IPS-11a (cell line): Measurements from ENCODE around the gene C2.
"Not testable (repeated sequence)": the region's sequence is repeated elsewhere in the genome, so short reads cannot be mapped to it uniquely, and the experiment has no call there.

ENCODE experiments used
- H3K4me3 ChIP-seq: one replicate; pipeline ENCODE4 v1.5.1; 2013; ENCODE audit warnings: low read depth, low read length, control low read depth

The C2 gene

GRCh38 chr6:31972709-31973350 is 45.3 kb downstream of the C2 start:
- H3K4me3 ChIP-seq: peak overlapping the region; percentile 81

GRCh38 chr6:31976065-31976464 is 48.5 kb downstream of the C2 start:
- H3K4me3 ChIP-seq: not testable (repeated sequence)

GRCh38 chr6:31977816-31978431 is 50.4 kb downstream of the C2 start:
- no peak overlapping the region for H3K4me3 ChIP-seq

- H3K4me3 ChIP-seq: no peak overlapping the region
Observed at GRCh38 chr6:31978831-31979230, 51.3 kb downstream of the C2 start.

GRCh38 chr6:31979238-31979898 is 51.9 kb downstream of the C2 start:
- no peak overlapping the region for H3K4me3 ChIP-seq

- not testable (repeated sequence) for H3K4me3 ChIP-seq
Observed at GRCh38 chr6:31980195-31980876, 52.8 kb downstream of the C2 start.

- not testable (repeated sequence) for H3K4me3 ChIP-seq
Observed at GRCh38 chr6:31980998-31981397, 53.5 kb downstream of the C2 start.

- H3K4me3 ChIP-seq: not testable (repeated sequence)
Observed at GRCh38 chr6:31981744-31982143, 54.2 kb downstream of the C2 start, which contains the start of gene C4A. Gene C4A (plus strand): TSS chr6:31982057. CDS start chr6:31982108, 51 bp downstream.

- H3K4me3 ChIP-seq: not testable (repeated sequence)
Observed at GRCh38 chr6:31989363-31989762, 61.8 kb downstream of the C2 start.

GRCh38 chr6:31994421-31994820 is 66.9 kb downstream of the C2 start:
- H3K4me3 ChIP-seq: not testable (repeated sequence)
